IPS-15b (cell line): Measurements from ENCODE around the gene ATOX1.
"Not testable (repeated sequence)": the region's sequence is repeated elsewhere in the genome, so short reads cannot be mapped to it uniquely, and the experiment has no call there.

Experiments used
- H3K27me3 ChIP-seq: one replicate; pipeline ENCODE4 v1.6.1; 2013; ENCODE audit warnings: low read length; ENCODE audit not compliant: control insufficient read depth, insufficient read depth
- H3K36me3 ChIP-seq: one replicate; pipeline ENCODE4 v1.6.1; 2013; ENCODE audit warnings: low read length; ENCODE audit not compliant: control insufficient read depth, insufficient read depth
- H3K4me1 ChIP-seq: one replicate; pipeline ENCODE4 v1.6.1; 2013; ENCODE audit warnings: mild to moderate bottlenecking, low read length; ENCODE audit not compliant: control insufficient read depth, insufficient read depth
- H3K4me3 ChIP-seq: one replicate; pipeline ENCODE4 v1.5.1; 2013; ENCODE audit warnings: low read depth, low read length
- H3K9ac ChIP-seq: one replicate; pipeline ENCODE4 v1.6.1; 2013; ENCODE audit warnings: low read depth, mild to moderate bottlenecking, low read length
- H3K9me3 ChIP-seq: one replicate; pipeline ENCODE4 v1.6.1; 2013; ENCODE audit warnings: mild to moderate bottlenecking, low read length; ENCODE audit not compliant: control insufficient read depth, insufficient read depth

Gene ATOX1

GRCh38 chr5:151703227-151703626 lies 55.2 kb downstream of the ATOX1 start:
- Histone ChIP-seq H3K36me3 (no peaks in the 10 kb centered on the region), H3K4me1 (no peaks in the 10 kb centered on the region), H3K4me3 (no peak overlapping the region), H3K9me3 (no peaks in the 10 kb centered on the region), H3K27me3 (no peaks in the 10 kb centered on the region), H3K9ac (no peak overlapping the region)

- Histone ChIP-seq H3K9ac (no peak overlapping the region), H3K36me3 (no peaks in the 10 kb centered on the region), H3K4me3 (no peak overlapping the region), H3K4me1 (peaks cover 10% of the 10 kb centered on the region), H3K27me3 (no peaks in the 10 kb centered on the region), H3K9me3 (no peaks in the 10 kb centered on the region)
These were observed 57.6 kb downstream of the ATOX1 start for GRCh38 chr5:151700820-151701219.

- Histone ChIP-seq H3K4me1 (peaks cover 10% of the 10 kb centered on the region), H3K4me3 (no peak overlapping the region)
These were observed 58.1 kb downstream of the ATOX1 start for GRCh38 chr5:151700296-151700695.

GRCh38 chr5:151699071-151699901 lies 59.1 kb downstream of the ATOX1 start:
- H3K9me3 ChIP-seq: no peaks in the 10 kb centered on the region
- no peaks in the 10 kb centered on the region for H3K27me3 ChIP-seq
- peaks cover 10% of the 10 kb centered on the region for H3K4me1 ChIP-seq
- H3K9ac ChIP-seq: peak overlapping the region; percentile 9
- no peaks in the 10 kb centered on the region for H3K36me3 ChIP-seq
- no peak overlapping the region for H3K4me3 ChIP-seq

More at GRCh38 chr5:151700296-151700695, 58.1 kb downstream of the ATOX1 start:
- Histone ChIP-seq H3K27me3 (no peaks in the 10 kb centered on the region), H3K9ac (no peak overlapping the region), H3K9me3 (no peaks in the 10 kb centered on the region), H3K36me3 (no peaks in the 10 kb centered on the region)

- H3K9ac ChIP-seq, H3K4me3 ChIP-seq, H3K36me3 ChIP-seq, H3K27me3 ChIP-seq, H3K9me3 ChIP-seq: not testable (repeated sequence)
- H3K4me1 ChIP-seq: peaks cover 10% of the 10 kb centered on the region
These were observed 60.4 kb downstream of the ATOX1 start for GRCh38 chr5:151698081-151698480.

- H3K9me3 ChIP-seq: no peaks in the 10 kb centered on the region
- no peaks in the 10 kb centered on the region for H3K27me3 ChIP-seq
- no peak overlapping the region for H3K4me3 ChIP-seq
- peaks cover 10% of the 10 kb centered on the region for H3K4me1 ChIP-seq
- no peaks in the 10 kb centered on the region for H3K36me3 ChIP-seq
- no peak overlapping the region for H3K9ac ChIP-seq
These were observed 61.0 kb downstream of the ATOX1 start for GRCh38 chr5:151697452-151697851.

GRCh38 chr5:151696470-151697061 lies 61.9 kb downstream of the ATOX1 start:
- Histone ChIP-seq H3K9me3 (no peaks in the 10 kb centered on the region), H3K9ac (no peak overlapping the region), H3K4me3 (peak overlapping the region; percentile 48), H3K4me1 (peaks cover 10% of the 10 kb centered on the region), H3K27me3 (no peaks in the 10 kb centered on the region), H3K36me3 (no peaks in the 10 kb centered on the region)

- Histone ChIP-seq H3K36me3 (no peaks in the 10 kb centered on the region), H3K4me3 (no peak overlapping the region), H3K27me3 (no peaks in the 10 kb centered on the region), H3K4me1 (peaks cover 10% of the 10 kb centered on the region), H3K9me3 (no peaks in the 10 kb centered on the region), H3K9ac (no peak overlapping the region)
These were observed 63.0 kb downstream of the ATOX1 start for GRCh38 chr5:151695464-151695863.

- H3K4me3 ChIP-seq: no peak overlapping the region
- H3K9me3 ChIP-seq: no peaks in the 10 kb centered on the region
- H3K36me3 ChIP-seq: no peaks in the 10 kb centered on the region
- H3K27me3 ChIP-seq: no peaks in the 10 kb centered on the region
- peaks cover 10% of the 10 kb centered on the region for H3K4me1 ChIP-seq
- H3K9ac ChIP-seq: no peak overlapping the region
These were observed 64.4 kb downstream of the ATOX1 start for GRCh38 chr5:151694035-151694485.
